NCI-H69 (cell line): Measurements from ENCODE around the gene TAF12.
"Not testable (repeated sequence)": the region's sequence is repeated elsewhere in the genome, so short reads cannot be mapped to it uniquely, and the experiment has no call there.

ENCODE experiments used
- DNase-seq: peaks from one replicate; lab custom pipeline; 2025; lab: John Stamatoyannopoulos, UW

TAF12 gene

GRCh38 chr1:28642847-28643635 lies at the start of gene TAF12:
Gene TAF12, minus strand, starts transcription at chr1:28643067. Its CDS starts 20,986 bp downstream, at chr1:28622081.
- peak; percentile 93 for DNase-seq

- not testable (repeated sequence) for DNase-seq
Measured at GRCh38 chr1:28691627-28692026, 48.8 kb upstream of the TAF12 start.

GRCh38 chr1:28684937-28685336 lies 42.1 kb upstream of the TAF12 start:
- DNase-seq: no peak

GRCh38 chr1:28682840-28683239 lies 40.0 kb upstream of the TAF12 start:
- no peak for DNase-seq

- no peak for DNase-seq
Measured at GRCh38 chr1:28680151-28680550, 37.3 kb upstream of the TAF12 start.

GRCh38 chr1:28675924-28676257 lies 33.0 kb upstream of the TAF12 start:
- no peak for DNase-seq

GRCh38 chr1:28672971-28673370 lies 30.1 kb upstream of the TAF12 start:
- DNase-seq: not testable (repeated sequence)

- DNase-seq: no peak
Measured at GRCh38 chr1:28671254-28671780, 28.4 kb upstream of the TAF12 start.

GRCh38 chr1:28668956-28669723 lies 26.3 kb upstream of the TAF12 start:
- DNase-seq: peak; percentile 67

- peak; percentile 91 for DNase-seq
Measured at GRCh38 chr1:28668191-28668955, 25.5 kb upstream of the TAF12 start, which contains the start of gene GMEB1. Gene GMEB1, plus strand, starts transcription at chr1:28668784. Its CDS starts 14,829 bp downstream, at chr1:28683613.

- DNase-seq: no peak
Measured at GRCh38 chr1:28666806-28667205, 23.9 kb upstream of the TAF12 start.

GRCh38 chr1:28663871-28664470 lies 21.1 kb upstream of the TAF12 start:
- DNase-seq: no peak

GRCh38 chr1:28656335-28656734 lies 13.5 kb upstream of the TAF12 start:
- no peak for DNase-seq

GRCh38 chr1:28655448-28656311 lies 12.8 kb upstream of the TAF12 start:
- not testable (repeated sequence) for DNase-seq

GRCh38 chr1:28653870-28654269 lies 11.0 kb upstream of the TAF12 start:
- peak; percentile 25 for DNase-seq

GRCh38 chr1:28653063-28653462 lies 10.2 kb upstream of the TAF12 start:
- not testable (repeated sequence) for DNase-seq

- peak; percentile 95 for DNase-seq
Measured at GRCh38 chr1:28648474-28649198, 5.8 kb upstream of the TAF12 start, which contains the start of gene RNU11. Gene RNU11, plus strand, starts transcription at chr1:28648600.

- DNase-seq: peak; percentile 91
Measured at GRCh38 chr1:28648008-28648473, 5.2 kb upstream of the TAF12 start.

GRCh38 chr1:28646040-28646439 lies 3.2 kb upstream of the TAF12 start:
- DNase-seq: no peak

- DNase-seq: not testable (repeated sequence)
Measured at GRCh38 chr1:28645406-28645805, 2.5 kb upstream of the TAF12 start.
